Iris pigment epithelial cell (primary cell): Measurements from ENCODE around the gene GPS2.
A peak's percentile ranks its signal among the peaks of the same experiment; 100 is the strongest.

ENCODE experiments used
- DNase-seq: peaks from one replicate; pipeline ENCODE4 v3.0.0-alpha.2; 2011; ENCODE audit warnings: low read depth

The GPS2 gene

GRCh38 chr17:7317161-7317803 is 2.1 kb upstream of the GPS2 start:
- no peak for DNase-seq

GRCh38 chr17:7315570-7316235 is 543 bp upstream of the GPS2 start:
- DNase-seq, result no peak

- peak; percentile 42 for DNase-seq
These were observed 1.1 kb downstream of the GPS2 start for GRCh38 chr17:7313890-7314718.

- no peak for DNase-seq
These were observed 1.9 kb downstream of the GPS2 start for GRCh38 chr17:7313088-7313889.

- DNase-seq, result no peak
These were observed 2.6 kb downstream of the GPS2 start for GRCh38 chr17:7312432-7313087.

GRCh38 chr17:7311110-7311705 is 4.0 kb downstream of the GPS2 start:
- no peak for DNase-seq

GRCh38 chr17:7309628-7310027 is 5.5 kb downstream of the GPS2 start:
- no peak for DNase-seq

GRCh38 chr17:7308625-7309433 is 6.3 kb downstream of the GPS2 start:
- DNase-seq, result peak; percentile 86

- peak; percentile 38 for DNase-seq
These were observed 7.2 kb downstream of the GPS2 start for GRCh38 chr17:7307686-7308624.

GRCh38 chr17:7306911-7307685 is 8.1 kb downstream of the GPS2 start, which contains the start of gene EIF5A:
Gene EIF5A (plus strand): TSS chr17:7307628. CDS start chr17:7309636, 2,008 bp downstream.
- DNase-seq, result peak; percentile 100

- no peak for DNase-seq
These were observed 11.0 kb downstream of the GPS2 start for GRCh38 chr17:7304179-7304578.

GRCh38 chr17:7296189-7296861 is 18.8 kb downstream of the GPS2 start:
- DNase-seq, result peak; percentile 77

GRCh38 chr17:7295230-7296180 is 19.7 kb downstream of the GPS2 start:
- no peak for DNase-seq

- DNase-seq, result peak; percentile 41
These were observed 20.5 kb downstream of the GPS2 start, which contains the start of gene YBX2 for GRCh38 chr17:7294614-7295153. Gene YBX2 (minus strand): TSS chr17:7294639. CDS start chr17:7294500, 139 bp downstream.

- DNase-seq, result no peak
These were observed 21.1 kb downstream of the GPS2 start for GRCh38 chr17:7293816-7294613.
